ENCODE data around the gene MAN2A2. TPM values are rescaled to one million over a fixed set of nuclear protein-coding genes. Genes with fewer than 3 reads are reported as not detected.

Gene MAN2A2
- total and polyA plus RNA-seq, 2 of the 8 experiments (the other 6 are each of a cell fraction or from before 2014, with no cell fraction given): 23.1 to 29.7 TPM

DNA sequence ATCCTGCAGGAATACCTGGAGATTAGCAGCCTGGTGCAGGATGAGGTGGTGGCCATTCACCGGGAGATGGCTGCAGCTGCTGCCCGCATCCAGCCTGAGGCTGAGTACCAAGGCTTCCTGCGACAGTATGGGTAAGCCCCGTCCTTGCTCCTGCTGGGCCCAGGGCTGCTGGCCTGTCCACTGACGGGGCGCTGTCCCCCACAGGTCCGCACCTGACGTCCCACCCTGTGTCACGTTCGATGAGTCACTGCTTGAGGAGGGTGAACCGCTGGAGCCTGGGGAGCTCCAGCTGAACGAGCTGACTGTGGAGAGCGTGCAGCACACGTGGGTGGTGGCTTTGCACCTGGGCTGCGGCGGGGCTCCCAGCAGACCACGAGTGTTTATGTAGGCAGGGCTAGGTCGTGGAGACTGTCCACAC lies 13.8 kb upstream of the MAN2A2 start:
- H3K79me2 ChIP-seq (ENCODE audit: control insufficient read depth in 1 of 2, insufficient read depth in 2 of 2, low read length in 2 of 2): no peaks in the 10 kb centered on the region
- no peak overlapping the region for H3K56ac ChIP-seq (replicated peaks; ENCODE audit: insufficient read length, low read depth, low read length)
- no peak overlapping the region for H2AK5ac ChIP-seq (ENCODE audit: low read depth, low read length)
- no peak overlapping the region for H2BK120ac ChIP-seq (replicated peaks; ENCODE audit: low read depth, low read length)
- no peak overlapping the region for H3K4me2 ChIP-seq (ENCODE audit: insufficient read depth in 1 of 2, low read depth in 2 of 2, low read length in 2 of 2)
- ChIA-PET POLR2A (ENCODE audit: partially characterized antibody) (interaction anchor here (1.1 to 1.2 kb wide), 2 partner anchors 13 to 224 kb away, joined by 3 read pairs; no protein-coding TSS in a partner anchor), CTCF (ENCODE audit: partially characterized antibody) (interaction anchor here (0.6 to 2.6 kb wide), 9 partner anchors 8 to 606 kb away, joined by 3 to 13 read pairs (median 5); partner anchors contain the start of genes HDDC3 and UNC45A)
- no peak overlapping the region for H3K14ac ChIP-seq (ENCODE audit: insufficient read length)
- H3K23me2 ChIP-seq (ENCODE audit: low read depth, low read length): no peaks in the 10 kb centered on the region; the same call in 1 of the 2 replicates
- peaks cover 0 to 2% (median 0%) of the 10 kb centered on the region in 4 experiments; a peak in 2 of 8 replicates for H3K36me3 ChIP-seq (ENCODE audit: control insufficient read depth in 2 of 4, insufficient read depth in 4 of 4, low read length in 3 of 4)
- H2BK5ac ChIP-seq (ENCODE audit: low read depth, low read length): no peak overlapping the region
- peak overlapping the region; percentile 2 for H4K8ac ChIP-seq (ENCODE audit: extremely low read depth, insufficient read depth, low read length)
- H2BK15ac ChIP-seq (ENCODE audit: low read length): no peak overlapping the region
- H3K79me1 ChIP-seq (ENCODE audit: low read depth, low read length): no peaks in the 10 kb centered on the region; the same call in 1 of the 2 replicates
- no peak overlapping the region for H3K27ac ChIP-seq (ENCODE audit: low read depth, low read length)
- no peak overlapping the region for H4K91ac ChIP-seq (replicated peaks; ENCODE audit: insufficient read length, low read length)
- WGBS, 2 experiments (ENCODE audit: extremely low coverage in 1 of 2, insufficient coverage in 1 of 2, insufficient read length in 1 of 2, insufficient replicate concordance in 2 of 2, low coverage in 1 of 2, low lambda C conversion rate in 2 of 2, missing lambda C conversion rate in 1 of 2): 93% methylated on average over 18 of the region's 18 CpGs; no CpG with 5 or more reads in 1 of the 2 experiments
- H3K4me1 ChIP-seq (replicated peaks in 1 of 4; ENCODE audit: control insufficient read depth in 3 of 4, insufficient read depth in 4 of 4, low read length in 3 of 4): peaks cover 0 to 12% (median 8%) of the 10 kb centered on the region in 4 experiments; a peak in 5 of 7 replicates
- H3K4ac ChIP-seq (replicated peaks; ENCODE audit: insufficient read length, low read depth, low read length): no peak overlapping the region
- H3K4me3 ChIP-seq (ENCODE audit: extremely low read depth in 1 of 4, insufficient read depth in 2 of 4, low read depth in 3 of 4, low read length in 4 of 4): no peak overlapping the region
- H4K5ac ChIP-seq (ENCODE audit: insufficient read length, low read depth, low read length): no peak overlapping the region
- H3K27me3 ChIP-seq (replicated peaks in 1 of 4; ENCODE audit: control insufficient read depth in 3 of 4, extremely low read depth in 1 of 4, insufficient read depth in 3 of 4, low read length in 3 of 4): no peaks in the 10 kb centered on the region
- H3K23ac ChIP-seq (ENCODE audit: insufficient read length): no peak overlapping the region
- no peak overlapping the region for H2BK12ac ChIP-seq (ENCODE audit: low read depth, low read length)
- H3K9ac ChIP-seq (replicated peaks in 1 of 4; ENCODE audit: extremely low read depth in 1 of 4, low read depth in 3 of 4, low read length in 3 of 4): no peak overlapping the region
- DNase-seq (ENCODE audit: low read depth in 1 of 2, low spot score in 2 of 2): no peak
- TF ChIP-seq PHF8 (conservative IDR thresholded peaks at IDR 0.05; ENCODE audit: low read depth, low read length) (no peak), NANOG (IDR thresholded peaks at IDR 0.05; ENCODE audit: insufficient read depth, low read depth, low read length, poor library complexity, severe bottlenecking) (no peak), RNF2 (IDR thresholded peaks at IDR 0.05; ENCODE audit: borderline replicate concordance, low read depth, low read length, missing control alignments, poor library complexity, severe bottlenecking) (no peak), SIN3A (conservative IDR thresholded peaks at IDR 0.05 in 1 of 2, IDR thresholded peaks at IDR 0.05 in 1 of 2; ENCODE audit: low read depth in 1 of 2, low read length in 2 of 2) (no peak), SIRT6 (IDR thresholded peaks at IDR 0.05; ENCODE audit: low read length) (no peak), SP4 (IDR thresholded peaks at IDR 0.05; ENCODE audit: low read length) (no peak), POU5F1 (IDR thresholded peaks at IDR 0.05; ENCODE audit: low read depth, low read length) (no peak), JUND (IDR thresholded peaks at IDR 0.05; ENCODE audit: low read length) (no peak), GABPA (IDR thresholded peaks at IDR 0.05; ENCODE audit: borderline replicate concordance, insufficient read depth, low read length) (no peak)
- TF ChIP-seq, protein P1, sequence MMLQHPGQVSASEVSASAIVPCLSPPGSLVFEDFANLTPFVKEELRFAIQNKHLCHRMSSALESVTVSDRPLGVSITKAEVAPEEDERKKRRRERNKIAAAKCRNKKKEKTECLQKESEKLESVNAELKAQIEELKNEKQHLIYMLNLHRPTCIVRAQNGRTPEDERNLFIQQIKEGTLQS (IDR thresholded peaks at IDR 0.05; ENCODE audit: insufficient read depth, low read depth, low read length): no peak
- no peaks in the 10 kb centered on the region for H3K9me3 ChIP-seq (ENCODE audit: insufficient read depth in 2 of 2, low read depth in 1 of 2, low read length in 1 of 2)
- peaks cover 0 to 3% of the 10 kb centered on the region in 2 experiments for H4K20me1 ChIP-seq (replicated peaks in 1 of 2; ENCODE audit: control insufficient read depth in 1 of 2, insufficient read depth in 2 of 2, low read length in 2 of 2)
- no peak overlapping the region for H3K18ac ChIP-seq (ENCODE audit: extremely low read depth, low read length)
- no peak overlapping the region for H2BK20ac ChIP-seq (ENCODE audit: low read length)
- no peak overlapping the region for H2AFZ ChIP-seq (ENCODE audit: low read length)
- no peak for FAIRE-seq
